Measurements from ENCODE around the gene SAMD4A. TPM values are rescaled to one million over a fixed set of nuclear protein-coding genes. Genes with fewer than 3 reads are reported as not detected.

Gene SAMD4A
- total and polyA plus RNA-seq, 2 donors (not counting 1 experiment from before 2014, with no cell fraction given) = 9.3 to 39.8 TPM

- H3K27ac ChIP-seq (ENCODE audit: insufficient read depth, low read length) = peak overlapping the region; percentile 83
- no peaks in the 10 kb centered on the region for H3K27me3 ChIP-seq (ENCODE audit: control insufficient read depth, insufficient read depth, low read length)
- peak overlapping the region; percentile 4 for H3K4me2 ChIP-seq (ENCODE audit: extremely low read depth, insufficient read depth, low read length)
- no peaks in the 10 kb centered on the region for H3K36me3 ChIP-seq (ENCODE audit: control insufficient read depth, insufficient read depth, low read length)
- no peaks in the 10 kb centered on the region for H4K20me1 ChIP-seq (ENCODE audit: control insufficient read depth, extremely low read depth, insufficient read depth, low read length)
- TF ChIP-seq CTCF (conservative IDR thresholded peaks at IDR 0.05 in 1 of 2, IDR thresholded peaks at IDR 0.05 in 1 of 2; ENCODE audit: low read depth in 1 of 2, low read length in 2 of 2) (no peak), EZH2 (IDR thresholded peaks at IDR 0.05; ENCODE audit: low read length, missing control alignments) (no peak)
- peak in 1 of 2 donors; percentile 83 for DNase-seq (ENCODE audit: low read depth in 2 of 2)
- no peak overlapping the region for H3K4me3 ChIP-seq (replicated peaks in 1 of 4; ENCODE audit: control extremely low read depth in 1 of 4, insufficient read depth in 1 of 4, low read depth in 3 of 4, low read length in 4 of 4)
- no peak overlapping the region for H2AFZ ChIP-seq (ENCODE audit: low read length)
- H3K4me1 ChIP-seq (ENCODE audit: control insufficient read depth, extremely low read depth, insufficient read depth, low read length) = peaks cover 40% of the 10 kb centered on the region
- H3K9me3 ChIP-seq (ENCODE audit: control insufficient read depth, insufficient read depth, low read depth, low read length) = no peaks in the 10 kb centered on the region
- peaks cover 71% of the 10 kb centered on the region for H3K79me2 ChIP-seq (ENCODE audit: control insufficient read depth, insufficient read depth, low read length)
- no peak overlapping the region for H3K9ac ChIP-seq (ENCODE audit: insufficient read depth, low read length)
Measured at GRCh38 chr14:54685286-54685845, 118.4 kb downstream of the SAMD4A start.

GRCh38 chr14:54686219-54686870 is 119.4 kb downstream of the SAMD4A start:
- H3K27me3 ChIP-seq (ENCODE audit: control insufficient read depth, insufficient read depth, low read length) = no peaks in the 10 kb centered on the region
- H3K4me1 ChIP-seq (ENCODE audit: control insufficient read depth, extremely low read depth, insufficient read depth, low read length) = peaks cover 39% of the 10 kb centered on the region
- peak overlapping the region; percentile 83 for H3K27ac ChIP-seq (ENCODE audit: insufficient read depth, low read length)
- no peak overlapping the region for H3K4me3 ChIP-seq (replicated peaks in 1 of 4; ENCODE audit: control extremely low read depth in 1 of 4, insufficient read depth in 1 of 4, low read depth in 3 of 4, low read length in 4 of 4)
- H3K9me3 ChIP-seq (ENCODE audit: control insufficient read depth, insufficient read depth, low read depth, low read length) = no peaks in the 10 kb centered on the region
- no peaks in the 10 kb centered on the region for H3K36me3 ChIP-seq (ENCODE audit: control insufficient read depth, insufficient read depth, low read length)
- no peak overlapping the region for H2AFZ ChIP-seq (ENCODE audit: low read length)
- peak; percentile 85 to 95 for DNase-seq (ENCODE audit: low read depth in 2 of 2)
- H3K4me2 ChIP-seq (ENCODE audit: extremely low read depth, insufficient read depth, low read length) = peak overlapping the region; percentile 51
- peaks cover 71% of the 10 kb centered on the region for H3K79me2 ChIP-seq (ENCODE audit: control insufficient read depth, insufficient read depth, low read length)
- H3K9ac ChIP-seq (ENCODE audit: insufficient read depth, low read length) = no peak overlapping the region
- H4K20me1 ChIP-seq (ENCODE audit: control insufficient read depth, extremely low read depth, insufficient read depth, low read length) = no peaks in the 10 kb centered on the region
- TF ChIP-seq CTCF (conservative IDR thresholded peaks at IDR 0.05 in 1 of 2, IDR thresholded peaks at IDR 0.05 in 1 of 2; ENCODE audit: low read depth in 1 of 2, low read length in 2 of 2) (no peak), EZH2 (IDR thresholded peaks at IDR 0.05; ENCODE audit: low read length, missing control alignments) (no peak)

GRCh38 chr14:54686871-54687749 is 120.2 kb downstream of the SAMD4A start:
- DNase-seq (ENCODE audit: low read depth in 2 of 2) = peak; percentile 31 to 43
- H3K27me3 ChIP-seq (ENCODE audit: control insufficient read depth, insufficient read depth, low read length) = no peaks in the 10 kb centered on the region
- H4K20me1 ChIP-seq (ENCODE audit: control insufficient read depth, extremely low read depth, insufficient read depth, low read length) = no peaks in the 10 kb centered on the region
- H3K4me2 ChIP-seq (ENCODE audit: extremely low read depth, insufficient read depth, low read length) = peak overlapping the region; percentile 51
- no peak overlapping the region for H3K9ac ChIP-seq (ENCODE audit: insufficient read depth, low read length)
- no peaks in the 10 kb centered on the region for H3K36me3 ChIP-seq (ENCODE audit: control insufficient read depth, insufficient read depth, low read length)
- peaks cover 72% of the 10 kb centered on the region for H3K79me2 ChIP-seq (ENCODE audit: control insufficient read depth, insufficient read depth, low read length)
- peaks cover 43% of the 10 kb centered on the region for H3K4me1 ChIP-seq (ENCODE audit: control insufficient read depth, extremely low read depth, insufficient read depth, low read length)
- peak overlapping the region; percentile 67 for H3K27ac ChIP-seq (ENCODE audit: insufficient read depth, low read length)
- no peak overlapping the region for H3K4me3 ChIP-seq (replicated peaks in 1 of 4; ENCODE audit: control extremely low read depth in 1 of 4, insufficient read depth in 1 of 4, low read depth in 3 of 4, low read length in 4 of 4)
- no peaks in the 10 kb centered on the region for H3K9me3 ChIP-seq (ENCODE audit: control insufficient read depth, insufficient read depth, low read depth, low read length)
- TF ChIP-seq EZH2 (IDR thresholded peaks at IDR 0.05; ENCODE audit: low read length, missing control alignments) (no peak), CTCF (conservative IDR thresholded peaks at IDR 0.05 in 1 of 2, IDR thresholded peaks at IDR 0.05 in 1 of 2; ENCODE audit: low read depth in 1 of 2, low read length in 2 of 2) (no peak)
- H2AFZ ChIP-seq (ENCODE audit: low read length) = no peak overlapping the region

Data from fibroblast of lung (primary cell).